Right lobe of liver (tissue), 4 donors: ENCODE data around the gene CDC42EP5.

Experiments
- POLR2A ChIP-seq: fragments of 450-650 bp; IDR thresholded peaks from one replicate; pipeline ENCODE4 v1.6.1; 2017; ENCODE audit warnings: antibody characterized with exemption, mild to moderate bottlenecking
- TF ChIP-seq, protein P1 (sequence below), 4 donors: fragments of 200-600 bp in 3 of 4; fragments of 450-650 bp in 1 of 4; IDR thresholded peaks; one replicate each; pipeline versions ENCODE4 v1.5.1 to v1.8.0; 2016 to 2022; ENCODE audit warnings: antibody characterized with exemption in 4 of 4, mild to moderate bottlenecking in 2 of 4
- donor health status: DM: no; HTN: no; CAD: no.
- donor health status: DM: no; HTN: no; CAD: no.
- donor health status: DM: no; HTN: yes; CAD: no.

- TF ChIP-seq, protein P1, sequence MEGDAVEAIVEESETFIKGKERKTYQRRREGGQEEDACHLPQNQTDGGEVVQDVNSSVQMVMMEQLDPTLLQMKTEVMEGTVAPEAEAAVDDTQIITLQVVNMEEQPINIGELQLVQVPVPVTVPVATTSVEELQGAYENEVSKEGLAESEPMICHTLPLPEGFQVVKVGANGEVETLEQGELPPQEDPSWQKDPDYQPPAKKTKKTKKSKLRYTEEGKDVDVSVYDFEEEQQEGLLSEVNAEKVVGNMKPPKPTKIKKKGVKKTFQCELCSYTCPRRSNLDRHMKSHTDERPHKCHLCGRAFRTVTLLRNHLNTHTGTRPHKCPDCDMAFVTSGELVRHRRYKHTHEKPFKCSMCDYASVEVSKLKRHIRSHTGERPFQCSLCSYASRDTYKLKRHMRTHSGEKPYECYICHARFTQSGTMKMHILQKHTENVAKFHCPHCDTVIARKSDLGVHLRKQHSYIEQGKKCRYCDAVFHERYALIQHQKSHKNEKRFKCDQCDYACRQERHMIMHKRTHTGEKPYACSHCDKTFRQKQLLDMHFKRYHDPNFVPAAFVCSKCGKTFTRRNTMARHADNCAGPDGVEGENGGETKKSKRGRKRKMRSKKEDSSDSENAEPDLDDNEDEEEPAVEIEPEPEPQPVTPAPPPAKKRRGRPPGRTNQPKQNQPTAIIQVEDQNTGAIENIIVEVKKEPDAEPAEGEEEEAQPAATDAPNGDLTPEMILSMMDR (IDR thresholded peaks at IDR 0.05), result no peak
- TF ChIP-seq POLR2A, result no peak
Measured at GRCh38 chr19:54482889-54483288, 9.8 kb upstream of the CDC42EP5 start.
